Hepatocyte (in vitro differentiated cells): Measurements from ENCODE around the gene CRY1.

Source experiments
- CTCF ChIP-seq: fragments of 200-600 bp; sonication (generic); IDR thresholded peaks from 2 replicates; pipeline ENCODE4 v1.5.1; 2016; ENCODE audit warnings: antibody characterized with exemption, mild to moderate bottlenecking; ENCODE audit not compliant: poor library complexity
- EZH2 ChIP-seq: fragments of 200-600 bp; sonication (generic); IDR thresholded peaks from 2 replicates; pipeline ENCODE4 v1.6.1; 2016; ENCODE audit warnings: antibody characterized with exemption, mild to moderate bottlenecking, borderline replicate concordance
- EZH2phosphoT487 ChIP-seq: fragments of 200-600 bp; sonication (generic); IDR thresholded peaks from one replicate; pipeline ENCODE4 v1.6.1; 2018; ENCODE audit warnings: antibody characterized with exemption, mild to moderate bottlenecking, low read depth, moderate library complexity; ENCODE audit not compliant: unreplicated experiment, severe bottlenecking

DNA sequence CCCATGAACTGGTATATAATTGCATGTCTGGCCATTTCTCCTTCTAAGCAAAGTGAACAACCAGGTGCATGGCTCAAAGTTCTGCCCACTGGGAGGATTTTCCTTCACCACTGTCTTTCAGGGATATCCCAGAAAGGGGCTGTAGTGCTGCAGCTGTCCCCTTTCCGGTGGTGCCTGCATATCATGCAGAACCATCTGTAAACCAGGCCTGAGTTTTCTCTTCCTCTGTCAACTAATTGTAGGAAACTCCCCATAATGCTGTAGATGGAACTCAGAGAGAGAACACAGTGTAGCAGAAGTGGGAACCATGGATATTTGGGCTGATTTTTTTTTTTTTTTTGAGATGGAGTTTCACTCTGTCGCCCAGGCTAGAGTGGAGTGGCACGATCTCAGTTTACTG, 45.6 kb upstream of the CRY1 start:
- TF ChIP-seq CTCF (no peak), EZH2 (no peak), EZH2phosphoT487 (no peak)
